Heart right ventricle (tissue), 16 donors: ENCODE data around the gene KLF13. TPM values are rescaled to one million over a fixed set of nuclear protein-coding genes. Genes with fewer than 3 reads are reported as not detected.

Source experiments
- ATAC-seq, 8 donors: fragments of 200-7000 bp; cut with Tn5 transposase; one replicate each; pipeline ENCODE4 v1.9.1; 2020; ENCODE audit warnings: mild to moderate bottlenecking in 8 of 8, moderate library complexity in 8 of 8, moderate number of reproducible peaks in 1 of 8
- DNase-seq, 2 donors: peaks; one replicate each; pipeline ENCODE4 v3.0.0-alpha.2; 2020
- H3K27ac ChIP-seq, 10 donors: fragments of 200-600 bp; sonication (generic) in 2 of 10; one replicate each; pipeline versions ENCODE4 v1.5.0 to v1.8.0; 2020 to 2022; ENCODE audit warnings: mild to moderate bottlenecking in 3 of 10
- H3K27me3 ChIP-seq, 7 donors: fragments of 200-600 bp; one replicate each; pipeline ENCODE4 v1.8.0; 2021 to 2022; ENCODE audit warnings: mild to moderate bottlenecking in 2 of 7
- H3K36me3 ChIP-seq, 9 donors: fragments of 200-600 bp; sonication (generic) in 1 of 9; one replicate each; pipeline versions ENCODE4 v1.5.0 to v1.8.0; 2020 to 2022; ENCODE audit warnings: mild to moderate bottlenecking in 2 of 9
- H3K4me1 ChIP-seq, 9 donors: fragments of 200-600 bp; sonication (generic) in 1 of 9; one replicate each; pipeline versions ENCODE4 v1.5.0 to v1.8.0; 2020 to 2022; ENCODE audit warnings: mild to moderate bottlenecking in 4 of 9
- H3K4me3 ChIP-seq, 10 donors: fragments of 200-600 bp; sonication (generic) in 2 of 10; one replicate each; pipeline versions ENCODE4 v1.5.0 to v1.8.0; 2020 to 2022; ENCODE audit warnings: mild to moderate bottlenecking in 7 of 10, moderate library complexity in 2 of 10
- H3K9me3 ChIP-seq, 11 donors: fragments of 200-600 bp in 10 of 11; sonication (generic) in 2 of 11; one replicate each; pipeline versions ENCODE4 v1.5.0 to v1.8.0; 2013 to 2022; ENCODE audit warnings: mild to moderate bottlenecking in 2 of 11, control low read depth in 1 of 11, moderate library complexity in 1 of 11
- WGBS, 2 donors: extraction: QIAGEN DNeasy Blood & Tissue Kit; methylation state at CpG; one replicate each; pipeline ENCODE4 v1.1.7; 2013; ENCODE audit warnings: inconsistent platforms in 1 of 2; 5-methylcytosine and 5-hydroxymethylcytosine counted together
- intact Hi-C, 10 donors: fragments of 100-400 bp; cut with DNase I; formaldehyde crosslinking; loops; one replicate each; pipeline versions ENCODE4 v1.11.1 to v1.14.2; 2022
- polyA plus RNA-seq, 2 donors: library from polyadenylated mRNA; stranded (reverse); fragments of 200-250 nt; gene quantifications; one replicate each; pipeline ENCODE4 v1.2.3, GENCODE V29; 2013
- total RNA-seq, 10 donors: library from RNA; stranded (reverse); fragmentation: NEBNext Ultra II Directional in 3 of 10; extraction: Animal tissue kit (Norgen Biotek cat#: 25700) in 3 of 10; gene quantifications; one replicate each; pipeline versions ENCODE4 v1.2.1 to v1.2.4, GENCODE V29; 2021 to 2023
- TF ChIP-seq, protein P1 (sequence below), 9 donors: fragments of 200-600 bp; sonication (generic) in 2 of 9; IDR thresholded peaks; one replicate each; pipeline versions ENCODE4 v1.5.0 to v1.8.0; 2021 to 2022; ENCODE audit warnings: antibody characterized with exemption in 9 of 9, mild to moderate bottlenecking in 5 of 9, moderate library complexity in 1 of 9
- donor health status: Arrhythmogenic right ventricular cardiomyopathy.
- donor health status: ischemic (EF 13 %, LVEDD 7.1; RV severe dilation, severe dysfunction).
- donor health status: healthy with polysubstance abuse.
- donor health status: DM: no; HTN: yes; CAD: no.
- donor health status: DM: no; HTN: no; CAD: no.
- donor health status: ischemic (EF 25% LVEDD 6.9; RV normal size, moderate dysfunction).
- donor health status: ischemic (EF 25% LVEDD 5.7; RV mildly dilated, moderate dysfunction).
- donor health status: healthy.
- donor health status: DM: yes; HTN: yes; CAD: no.
- donor health status: Ischemic cardiomyopathy.
- donor health status: ischemic (EF 35%, LVEDD 5.7; RV mildly dilated, moderate dysfunction).
- donor health status: nonischemic (EF 11% LVEDD 7.7; RV severe dilation, severe dysfunction).
- donor health status: DM: yes; HTN: yes; CAD: no.
- donor health status: PGD.
- donor health status: ischemic (EF 29% LVEDD 5.4; RV normal size, mild dysfunction).
- donor health status: nonischemic (EF 23%, LVEDD 6.1; RV moderate dilation, normal function).

Gene KLF13
- total and polyA plus RNA-seq, 12 donors = 28.4 to 101 (median 45.0) TPM

DNA sequence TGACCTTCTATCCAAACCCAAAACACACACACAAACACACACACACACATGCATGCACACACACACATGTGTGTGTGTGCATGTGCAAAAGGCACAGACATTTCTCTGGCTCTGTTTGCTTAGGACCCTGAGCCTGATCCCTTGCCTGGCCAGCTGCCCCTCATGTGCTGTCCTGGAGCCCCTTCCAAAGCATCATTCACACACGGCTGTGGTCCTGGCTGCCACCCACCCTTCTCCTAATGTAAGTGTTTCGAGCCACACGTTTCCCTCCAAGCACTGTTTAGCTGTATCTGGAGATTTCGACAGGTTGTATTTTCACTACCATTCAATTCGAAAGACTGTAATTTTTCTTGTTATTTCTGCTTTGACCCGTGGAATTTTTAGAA, 45.8 kb upstream of the KLF13 start:
- DNase-seq (no peak), ATAC-seq (no peak)
- Histone ChIP-seq H3K36me3 (no peaks in the 10 kb centered on the region), H3K4me3 (no peak overlapping the region), H3K27ac (no peak overlapping the region), H3K4me1 (peaks cover 0 to 12% (median 0%) of the 10 kb centered on the region in 9 donors), H3K27me3 (no peaks in the 10 kb centered on the region), H3K9me3 (no peaks in the 10 kb centered on the region)
- intact Hi-C loops = no loop called here
- 87 to 90% methylated on average over 6 of the region's 6 CpGs for WGBS, 2 donors
- TF ChIP-seq, protein P1, sequence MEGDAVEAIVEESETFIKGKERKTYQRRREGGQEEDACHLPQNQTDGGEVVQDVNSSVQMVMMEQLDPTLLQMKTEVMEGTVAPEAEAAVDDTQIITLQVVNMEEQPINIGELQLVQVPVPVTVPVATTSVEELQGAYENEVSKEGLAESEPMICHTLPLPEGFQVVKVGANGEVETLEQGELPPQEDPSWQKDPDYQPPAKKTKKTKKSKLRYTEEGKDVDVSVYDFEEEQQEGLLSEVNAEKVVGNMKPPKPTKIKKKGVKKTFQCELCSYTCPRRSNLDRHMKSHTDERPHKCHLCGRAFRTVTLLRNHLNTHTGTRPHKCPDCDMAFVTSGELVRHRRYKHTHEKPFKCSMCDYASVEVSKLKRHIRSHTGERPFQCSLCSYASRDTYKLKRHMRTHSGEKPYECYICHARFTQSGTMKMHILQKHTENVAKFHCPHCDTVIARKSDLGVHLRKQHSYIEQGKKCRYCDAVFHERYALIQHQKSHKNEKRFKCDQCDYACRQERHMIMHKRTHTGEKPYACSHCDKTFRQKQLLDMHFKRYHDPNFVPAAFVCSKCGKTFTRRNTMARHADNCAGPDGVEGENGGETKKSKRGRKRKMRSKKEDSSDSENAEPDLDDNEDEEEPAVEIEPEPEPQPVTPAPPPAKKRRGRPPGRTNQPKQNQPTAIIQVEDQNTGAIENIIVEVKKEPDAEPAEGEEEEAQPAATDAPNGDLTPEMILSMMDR (IDR thresholded peaks at IDR 0.05) = no peak

DNA sequence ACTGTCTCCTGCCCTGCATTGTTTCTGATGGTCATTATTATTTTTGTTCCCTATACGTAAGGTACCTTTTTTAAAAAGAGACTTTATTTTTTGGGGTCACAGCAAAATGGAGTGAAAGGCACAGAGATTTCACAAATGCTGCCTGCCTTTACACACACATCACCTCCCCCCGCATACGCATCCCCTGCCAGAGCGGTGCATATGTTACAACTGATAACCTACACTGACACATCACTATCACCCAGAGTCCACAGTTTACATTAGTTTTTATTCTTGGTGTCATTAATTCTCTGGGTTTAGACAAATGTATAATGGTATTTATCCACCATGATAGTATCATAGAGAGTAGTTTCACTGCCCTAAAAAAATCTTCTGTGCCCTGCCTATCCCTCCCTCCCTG, 43.6 kb upstream of the KLF13 start:
- ATAC-seq (no peak), DNase-seq (no peak)
- Histone ChIP-seq H3K36me3 (no peaks in the 10 kb centered on the region), H3K27me3 (no peaks in the 10 kb centered on the region), H3K27ac (no peak overlapping the region), H3K9me3 (peaks cover 0 to 8% (median 0%) of the 10 kb centered on the region in 11 donors), H3K4me3 (no peak overlapping the region), H3K4me1 (peaks cover 0 to 12% (median 0%) of the 10 kb centered on the region in 9 donors)
- 86 to 87% methylated on average over 4 of the region's 4 CpGs for WGBS, 2 donors
- intact Hi-C loops = no loop called here
- TF ChIP-seq, protein P1 (IDR thresholded peaks at IDR 0.05) = no peak

DNA sequence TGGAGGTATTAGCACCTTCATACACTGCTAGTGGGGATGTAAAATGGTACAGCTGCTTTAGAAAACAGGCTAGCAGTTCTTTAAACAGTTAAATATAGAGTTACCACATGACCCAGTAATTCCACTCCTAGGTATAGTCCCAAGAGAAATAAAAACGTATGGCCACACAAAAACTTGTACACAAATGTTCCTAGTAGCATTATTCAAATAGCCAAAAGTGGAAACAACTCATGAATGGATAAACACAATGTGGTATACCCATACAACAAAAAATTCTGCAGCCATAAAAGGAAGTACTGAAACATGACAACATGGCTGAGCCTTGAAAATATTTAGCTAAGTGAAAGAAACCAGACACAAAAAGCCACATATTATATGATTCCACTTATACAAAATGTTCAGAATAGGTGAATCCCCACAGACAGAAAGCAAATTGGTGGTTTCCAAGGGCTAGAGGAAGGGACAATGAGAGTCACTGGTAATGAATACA, 40.8 kb upstream of the KLF13 start:
- TF ChIP-seq, protein P1 (IDR thresholded peaks at IDR 0.05) = no peak
- H3K27ac ChIP-seq = no peak overlapping the region
- no peak overlapping the region for H3K4me3 ChIP-seq
- peaks cover 0 to 12% (median 0%) of the 10 kb centered on the region in 11 donors for H3K9me3 ChIP-seq
- 16 to 25% methylated on average over 1 of the region's 1 CpG for WGBS, 2 donors
- DNase-seq (no peak), ATAC-seq (no peak)
- no peaks in the 10 kb centered on the region for H3K36me3 ChIP-seq
- H3K4me1 ChIP-seq = no peaks in the 10 kb centered on the region
- intact Hi-C loops = no loop called here
- no peaks in the 10 kb centered on the region for H3K27me3 ChIP-seq

DNA sequence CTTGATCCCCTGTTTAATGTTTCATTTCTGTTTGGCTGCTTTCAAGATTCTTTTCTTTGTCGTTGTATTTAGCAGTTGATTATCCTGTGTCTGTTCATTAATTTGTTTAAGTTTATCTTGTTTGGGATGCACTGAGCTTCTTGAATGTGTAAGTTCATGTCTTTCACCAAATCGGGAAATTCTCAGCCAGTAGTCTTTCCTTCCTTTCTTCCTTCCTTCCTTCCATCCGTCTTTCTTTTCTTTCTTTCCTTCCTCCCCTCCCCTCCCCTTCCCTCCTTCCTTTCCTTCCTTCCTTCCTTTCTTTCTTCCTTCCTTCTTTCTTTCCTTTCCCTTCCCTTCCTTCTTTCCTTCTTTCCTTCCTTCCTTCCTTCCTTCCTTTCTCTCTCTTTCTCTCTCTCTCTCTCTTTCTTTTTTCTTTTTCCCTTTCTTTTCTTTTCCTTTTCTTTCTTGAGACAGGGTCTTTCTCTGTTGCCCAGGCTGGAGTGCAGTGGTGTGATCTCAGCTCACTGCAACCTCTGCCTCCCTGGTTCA, 35.5 kb upstream of the KLF13 start:
- no peak for DNase-seq

More for the DNA sequence above, 35.5 kb upstream of the KLF13 start:
- H3K27ac ChIP-seq = no peak overlapping the region
- intact Hi-C loops = no loop called here
- peaks cover 0 to 12% (median 0%) of the 10 kb centered on the region in 11 donors for H3K9me3 ChIP-seq
- no peaks in the 10 kb centered on the region for H3K36me3 ChIP-seq
- no peaks in the 10 kb centered on the region for H3K27me3 ChIP-seq
- no peak for ATAC-seq
- H3K4me3 ChIP-seq = no peak overlapping the region
- peaks cover 0 to 15% (median 5%) of the 10 kb centered on the region in 9 donors for H3K4me1 ChIP-seq
- TF ChIP-seq, protein P1 (IDR thresholded peaks at IDR 0.05) = no peak
- 62 to 64% methylated on average over 3 of the region's 3 CpGs for WGBS, 2 donors
